ENCODE measurements around the gene CCL14.

CCL14 gene

DNA sequence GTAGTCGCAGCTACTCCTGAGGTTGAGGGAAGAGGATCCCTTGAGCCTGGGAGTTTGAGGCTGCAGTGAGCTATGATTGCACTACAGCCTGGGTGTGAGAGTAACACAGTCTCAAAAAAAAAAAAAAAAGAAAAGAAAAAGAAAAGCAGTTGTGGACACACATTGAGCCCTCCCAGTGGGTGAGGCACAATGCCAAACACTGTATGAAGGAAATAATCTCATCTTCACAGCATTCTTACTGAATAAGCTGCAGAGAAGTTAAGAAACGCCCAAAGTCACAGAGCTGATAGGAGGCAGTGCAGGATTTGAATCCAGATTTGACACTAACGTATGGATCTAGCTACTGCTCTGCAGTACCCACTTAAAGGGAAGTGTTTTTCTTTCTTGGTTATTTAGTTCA lies 37.1 kb downstream of the CCL14 start:
- no peaks in the 10 kb centered on the region for H3F3A ChIP-seq (ENCODE audit: insufficient read depth, low read length)
- no peaks in the 10 kb centered on the region for H3K9me3 ChIP-seq (replicated peaks; ENCODE audit: insufficient read depth, low read length)
- H3K27me3 ChIP-seq (replicated peaks; ENCODE audit: insufficient read depth, low read length), result no peaks in the 10 kb centered on the region

DNA sequence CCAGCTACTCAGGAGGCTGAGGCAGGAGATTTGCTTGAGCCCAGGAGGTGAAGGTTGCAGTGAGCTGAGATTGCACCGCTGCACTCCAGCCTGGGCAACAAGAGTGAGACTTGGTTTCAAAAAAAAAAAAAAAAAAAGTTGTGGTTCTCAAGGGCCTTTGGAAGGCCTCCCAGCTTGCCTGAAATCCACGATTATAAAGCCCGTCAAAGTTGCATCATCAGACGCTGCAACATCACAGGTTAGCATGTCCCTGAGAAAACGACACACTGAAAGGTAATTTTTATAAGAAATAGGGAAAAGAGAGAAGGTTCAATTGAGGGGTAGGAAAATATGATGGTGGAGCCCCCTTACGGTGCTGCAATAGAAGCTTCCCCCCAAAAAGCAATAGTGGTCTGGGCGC lies 38.4 kb downstream of the CCL14 start:
- no peak for DNase-seq
- Histone ChIP-seq H3K36me3 (replicated peaks; ENCODE audit: insufficient read depth, low read length) (no peaks in the 10 kb centered on the region), H3K4me2 (ENCODE audit: low read depth, low read length) (no peak overlapping the region), H3K9me2 (replicated peaks; ENCODE audit: insufficient read depth, low read length) (no peaks in the 10 kb centered on the region), H3F3A (ENCODE audit: insufficient read depth, low read length) (no peaks in the 10 kb centered on the region), H3K4me1 (ENCODE audit: low read length) (no peaks in the 10 kb centered on the region), H3K27ac (ENCODE audit: low read length) (no peak overlapping the region), H2AFZ (ENCODE audit: low read length) (no peak overlapping the region), H3K27me3 (replicated peaks; ENCODE audit: insufficient read depth, low read length) (no peaks in the 10 kb centered on the region), H3K79me2 (ENCODE audit: low read length) (no peaks in the 10 kb centered on the region), H3K9me3 (replicated peaks; ENCODE audit: insufficient read depth, low read length) (no peaks in the 10 kb centered on the region), H3K4me3 (ENCODE audit: low read length) (no peak overlapping the region), H4K20me1 (ENCODE audit: insufficient read depth, low read length) (no peaks in the 10 kb centered on the region), H3K9ac (ENCODE audit: low read length) (no peak overlapping the region)
- TF ChIP-seq EZH2 (optimal IDR thresholded peaks at IDR 0.05; ENCODE audit: low read depth, low read length) (no peak), EZH2phosphoT487 (IDR thresholded peaks at IDR 0.05; ENCODE audit: low read length) (no peak)
- TF ChIP-seq, protein P1, sequence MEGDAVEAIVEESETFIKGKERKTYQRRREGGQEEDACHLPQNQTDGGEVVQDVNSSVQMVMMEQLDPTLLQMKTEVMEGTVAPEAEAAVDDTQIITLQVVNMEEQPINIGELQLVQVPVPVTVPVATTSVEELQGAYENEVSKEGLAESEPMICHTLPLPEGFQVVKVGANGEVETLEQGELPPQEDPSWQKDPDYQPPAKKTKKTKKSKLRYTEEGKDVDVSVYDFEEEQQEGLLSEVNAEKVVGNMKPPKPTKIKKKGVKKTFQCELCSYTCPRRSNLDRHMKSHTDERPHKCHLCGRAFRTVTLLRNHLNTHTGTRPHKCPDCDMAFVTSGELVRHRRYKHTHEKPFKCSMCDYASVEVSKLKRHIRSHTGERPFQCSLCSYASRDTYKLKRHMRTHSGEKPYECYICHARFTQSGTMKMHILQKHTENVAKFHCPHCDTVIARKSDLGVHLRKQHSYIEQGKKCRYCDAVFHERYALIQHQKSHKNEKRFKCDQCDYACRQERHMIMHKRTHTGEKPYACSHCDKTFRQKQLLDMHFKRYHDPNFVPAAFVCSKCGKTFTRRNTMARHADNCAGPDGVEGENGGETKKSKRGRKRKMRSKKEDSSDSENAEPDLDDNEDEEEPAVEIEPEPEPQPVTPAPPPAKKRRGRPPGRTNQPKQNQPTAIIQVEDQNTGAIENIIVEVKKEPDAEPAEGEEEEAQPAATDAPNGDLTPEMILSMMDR (IDR thresholded peaks at IDR 0.05; ENCODE audit: low read length), result no peak

More for the DNA sequence above, 37.1 kb downstream of the CCL14 start:
- no peak overlapping the region for H3K4me2 ChIP-seq (ENCODE audit: low read depth, low read length)
- no peaks in the 10 kb centered on the region for H3K36me3 ChIP-seq (replicated peaks; ENCODE audit: insufficient read depth, low read length)
- H3K4me3 ChIP-seq (ENCODE audit: low read length), result no peak overlapping the region
- no peak overlapping the region for H3K27ac ChIP-seq (ENCODE audit: low read length)
- H3K79me2 ChIP-seq (ENCODE audit: low read length), result no peaks in the 10 kb centered on the region
- H2AFZ ChIP-seq (ENCODE audit: low read length), result no peak overlapping the region
- H3K9me2 ChIP-seq (replicated peaks; ENCODE audit: insufficient read depth, low read length), result no peaks in the 10 kb centered on the region
- H4K20me1 ChIP-seq (ENCODE audit: insufficient read depth, low read length), result no peaks in the 10 kb centered on the region
- no peak for DNase-seq
- TF ChIP-seq, protein P1 (IDR thresholded peaks at IDR 0.05; ENCODE audit: low read length), result no peak
- TF ChIP-seq EZH2 (optimal IDR thresholded peaks at IDR 0.05; ENCODE audit: low read depth, low read length) (no peak), EZH2phosphoT487 (IDR thresholded peaks at IDR 0.05; ENCODE audit: low read length) (no peak)
- H3K9ac ChIP-seq (ENCODE audit: low read length), result no peak overlapping the region
- no peaks in the 10 kb centered on the region for H3K4me1 ChIP-seq (ENCODE audit: low read length)

DNA sequence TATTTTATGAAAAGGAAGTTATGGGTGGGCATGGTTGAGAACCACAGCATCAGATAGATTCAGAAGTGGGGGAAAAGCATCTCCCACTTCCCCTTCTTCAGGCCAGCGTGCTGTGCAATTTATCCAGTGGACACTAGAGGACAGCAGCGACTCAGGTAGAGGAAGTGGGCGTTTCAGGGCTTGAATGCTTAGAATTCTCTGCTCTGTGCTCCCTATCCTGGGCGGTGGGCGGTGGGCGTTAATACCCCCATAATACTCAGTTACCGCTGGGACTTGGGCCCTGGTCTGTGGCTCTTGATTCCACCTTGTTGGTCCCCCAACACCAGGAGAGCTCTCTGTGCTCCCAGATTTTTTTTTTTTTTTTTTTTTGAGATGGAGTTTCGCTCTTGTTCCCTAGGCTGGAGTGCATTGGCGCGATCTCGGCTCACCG lies 39.4 kb downstream of the CCL14 start:
- peak overlapping the region; percentile 43; the same call in 1 of the 2 replicates for H3K9ac ChIP-seq (ENCODE audit: low read length)
- peak overlapping the region; percentile 84 for H3K4me2 ChIP-seq (ENCODE audit: low read depth, low read length)
- peak overlapping the region; percentile 89 for H2AFZ ChIP-seq (ENCODE audit: low read length)

More for the DNA sequence above, 39.4 kb downstream of the CCL14 start:
- Histone ChIP-seq H4K20me1 (ENCODE audit: insufficient read depth, low read length) (no peaks in the 10 kb centered on the region), H3K9me3 (replicated peaks; ENCODE audit: insufficient read depth, low read length) (no peaks in the 10 kb centered on the region), H3K9me2 (replicated peaks; ENCODE audit: insufficient read depth, low read length) (no peaks in the 10 kb centered on the region), H3K4me1 (ENCODE audit: low read length) (no peaks in the 10 kb centered on the region), H3K36me3 (replicated peaks; ENCODE audit: insufficient read depth, low read length) (no peaks in the 10 kb centered on the region), H3F3A (ENCODE audit: insufficient read depth, low read length) (no peaks in the 10 kb centered on the region), H3K79me2 (ENCODE audit: low read length) (no peaks in the 10 kb centered on the region), H3K27ac (ENCODE audit: low read length) (no peak overlapping the region), H3K27me3 (replicated peaks; ENCODE audit: insufficient read depth, low read length) (no peaks in the 10 kb centered on the region), H3K4me3 (ENCODE audit: low read length) (peak overlapping the region; percentile 62)
- TF ChIP-seq, protein P1 (IDR thresholded peaks at IDR 0.05; ENCODE audit: low read length), result peak; percentile 77
- TF ChIP-seq EZH2phosphoT487 (IDR thresholded peaks at IDR 0.05; ENCODE audit: low read length), result no peak
- peak; percentile 65 for DNase-seq
